ENCODE data around the gene SETD6.
"Not testable (repeated sequence)": the region's sequence is repeated elsewhere in the genome, so short reads cannot be mapped to it uniquely, and the experiment has no call there.

The SETD6 gene

DNA sequence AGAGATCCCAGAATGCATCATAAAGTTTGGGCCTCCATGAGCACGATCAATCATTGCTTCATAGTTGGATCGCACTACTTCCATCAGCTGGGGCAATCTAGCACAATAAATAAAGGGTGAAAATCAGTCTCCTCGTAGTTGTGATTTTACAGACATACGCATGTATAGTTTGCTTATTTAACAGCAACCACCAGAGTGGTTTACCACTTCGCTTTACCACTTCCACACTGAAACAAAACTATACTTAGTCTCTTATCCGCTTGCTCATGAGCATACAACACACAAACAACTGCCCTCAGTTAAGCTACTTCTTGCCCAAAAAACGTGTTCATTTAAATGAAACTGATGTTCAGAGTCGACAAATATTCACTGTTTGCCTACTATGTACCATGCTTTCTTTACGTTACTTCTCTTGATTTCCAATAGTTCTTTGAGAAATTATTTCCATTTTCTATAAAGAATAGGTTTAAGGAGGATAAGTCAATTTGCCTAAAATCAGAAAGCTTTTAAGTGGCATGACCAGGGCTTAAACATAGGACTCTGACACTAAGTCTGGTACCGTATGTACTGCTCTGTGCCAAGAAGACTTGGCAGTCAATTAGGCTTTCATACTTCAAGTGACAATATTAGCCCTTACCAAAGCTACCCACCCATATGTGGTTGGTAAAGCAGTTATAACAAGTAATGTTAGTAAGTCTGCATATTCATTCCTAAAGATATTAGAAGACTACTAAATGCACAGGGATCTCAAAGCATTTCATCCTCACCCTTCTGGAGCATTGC is 22.0 kb downstream of the SETD6 start:
- DNase-seq (ENCODE audit: low spot score): no peak

DNA sequence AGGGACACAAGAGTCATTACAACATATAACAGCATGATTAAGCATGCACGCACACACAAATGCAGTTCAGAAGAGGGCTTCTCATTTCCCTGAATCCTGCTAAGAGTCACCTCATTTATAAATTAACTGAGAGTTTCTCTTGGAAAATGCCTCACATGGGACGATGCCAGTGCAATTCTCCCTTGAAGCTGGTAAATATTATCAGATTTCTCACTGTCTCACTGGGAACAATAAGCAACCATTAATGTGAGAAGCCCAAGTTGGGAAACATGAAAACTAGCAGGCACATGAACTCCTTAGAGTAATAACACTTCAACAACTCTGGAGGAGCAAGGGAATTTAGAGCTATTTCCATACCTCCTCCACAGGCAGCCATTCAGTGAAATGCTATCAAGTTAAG is 26.4 kb downstream of the SETD6 start:
- no peak for DNase-seq (ENCODE audit: low spot score)

DNA sequence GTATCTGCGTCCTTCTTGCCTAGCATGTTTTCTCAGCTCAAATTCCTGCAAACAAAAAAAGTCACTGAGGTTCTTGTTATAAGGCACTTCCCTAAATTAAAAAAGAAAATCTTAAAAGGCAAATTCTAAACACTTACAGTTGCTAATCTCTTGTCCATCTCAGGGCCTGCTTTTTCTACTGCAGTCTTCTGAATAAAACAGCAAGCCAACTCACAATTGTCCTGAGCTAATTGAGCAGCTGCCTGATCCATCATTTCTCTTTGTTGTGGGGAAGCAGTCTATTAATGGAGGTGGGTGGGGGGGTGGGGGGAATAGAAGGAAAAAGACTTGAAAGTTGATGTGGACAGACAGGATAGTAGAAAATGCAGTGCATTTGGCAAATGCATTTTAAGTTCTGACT is 27.0 kb downstream of the SETD6 start:
- DNase-seq (ENCODE audit: low spot score): no peak

DNA sequence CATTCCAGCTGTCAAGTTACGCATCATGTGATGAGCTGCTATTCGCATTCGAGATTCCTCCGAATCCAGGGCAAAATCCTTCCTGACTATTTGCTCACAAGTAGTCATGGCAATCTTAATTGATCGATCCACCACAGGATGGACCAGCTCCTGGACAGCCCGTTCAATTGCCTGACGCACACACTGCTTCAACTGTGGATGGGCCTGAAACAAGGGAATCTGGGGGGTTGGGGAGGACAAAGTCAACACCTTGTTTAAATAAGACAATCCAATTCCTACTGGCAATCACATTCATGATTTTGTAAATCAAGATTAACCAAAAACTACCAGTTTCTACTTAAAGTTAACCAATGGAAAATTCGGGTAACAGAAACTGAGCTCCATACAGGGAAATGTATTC is 28.4 kb downstream of the SETD6 start:
- DNase-seq (ENCODE audit: low spot score): no peak

DNA sequence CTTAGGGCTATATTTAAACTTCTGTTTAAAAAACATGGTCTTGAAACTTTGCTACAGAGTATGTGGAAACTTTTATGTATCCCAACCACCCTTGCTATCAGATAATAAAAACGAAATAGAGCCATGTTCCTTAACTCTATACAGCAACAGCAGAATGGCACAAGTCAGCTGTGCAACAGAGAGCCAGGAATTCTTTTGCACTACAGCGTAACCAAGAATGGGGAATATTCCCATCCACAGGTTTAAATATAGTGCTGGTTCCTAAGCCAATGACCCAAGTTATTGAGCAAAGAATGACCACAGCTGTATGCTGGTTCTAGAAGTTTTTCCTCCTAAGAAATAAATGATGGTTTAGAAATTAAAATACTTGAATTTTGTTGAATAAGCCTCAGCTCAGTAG is 33.1 kb downstream of the SETD6 start:
- DNase-seq (ENCODE audit: low spot score): no peak

DNA sequence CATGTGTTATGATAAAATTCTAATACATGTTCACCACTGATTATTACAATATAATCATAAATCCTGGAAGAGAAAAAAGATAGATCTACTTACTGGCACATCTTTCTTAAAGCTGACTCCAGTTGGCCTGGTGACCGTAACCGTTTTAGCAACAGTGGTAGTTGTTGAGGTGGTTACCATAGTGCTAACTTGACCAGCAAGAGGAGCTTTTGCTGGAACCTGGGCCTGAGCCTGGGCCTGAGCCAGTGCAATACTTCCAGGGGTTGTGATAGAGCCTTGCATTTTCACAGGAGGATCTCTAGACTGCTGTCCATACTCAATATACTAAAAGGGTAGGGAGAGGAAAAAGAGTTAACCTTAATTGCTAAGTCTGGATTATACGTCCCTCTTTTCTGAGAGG is 36.2 kb downstream of the SETD6 start:
- DNase-seq (ENCODE audit: low spot score): no peak

DNA sequence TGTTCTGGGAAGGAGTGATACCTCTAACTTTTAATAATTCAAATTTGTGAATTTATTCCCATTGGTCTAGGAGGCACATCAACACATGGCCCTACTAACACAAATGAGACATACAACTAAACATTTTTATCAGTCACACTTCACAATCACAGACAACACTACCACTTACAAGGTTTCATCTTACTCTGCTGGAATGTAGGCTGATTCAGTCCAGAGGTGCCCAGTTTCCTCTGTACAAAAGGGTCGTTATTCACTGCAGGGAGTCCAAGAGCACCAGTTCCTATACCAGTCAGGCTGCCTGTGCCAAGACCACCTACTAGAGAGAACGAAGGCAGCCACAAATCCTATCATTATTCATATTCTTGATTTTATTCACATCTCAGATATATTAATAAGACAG is 41.4 kb downstream of the SETD6 start:
- no peak for DNase-seq (ENCODE audit: low spot score)

DNA sequence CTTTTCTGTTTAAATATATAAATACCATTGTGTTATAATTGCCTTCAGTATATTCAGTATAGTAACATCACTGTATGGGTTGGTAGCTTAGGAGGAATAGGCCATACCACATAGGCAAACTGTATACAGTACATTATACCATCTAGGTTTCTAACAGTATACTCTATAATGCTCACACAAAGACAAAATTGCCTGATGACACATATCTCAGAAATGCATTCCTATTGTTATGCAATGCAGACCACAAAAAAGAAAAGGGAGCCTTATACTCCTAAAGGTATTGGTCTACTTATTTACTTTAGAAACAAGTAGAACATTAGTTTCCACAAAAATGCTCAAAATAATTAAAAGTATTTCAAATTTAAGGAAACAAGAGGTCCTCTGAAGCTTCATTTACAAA is 47.9 kb downstream of the SETD6 start:
- DNase-seq (ENCODE audit: low spot score): peak; percentile 50

DNA sequence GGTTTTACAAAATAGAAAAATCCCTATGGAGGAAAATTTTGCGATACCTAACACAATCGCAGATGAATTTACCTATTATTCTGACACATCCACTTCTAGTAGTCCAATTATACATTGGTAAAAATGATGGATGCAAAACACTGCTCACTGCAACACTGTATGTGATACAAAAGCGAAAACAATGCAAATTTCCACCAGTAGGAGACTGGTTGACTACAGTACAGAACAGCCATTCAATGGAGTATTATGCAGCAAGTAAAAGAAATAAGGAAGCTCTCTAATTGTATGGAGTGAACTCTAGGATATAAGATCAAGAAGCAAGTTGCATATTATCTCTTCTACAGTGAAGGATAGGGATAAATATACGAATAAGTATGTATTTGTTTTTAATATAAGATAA is 48.5 kb downstream of the SETD6 start:
- DNase-seq (ENCODE audit: low spot score): no peak

DNA sequence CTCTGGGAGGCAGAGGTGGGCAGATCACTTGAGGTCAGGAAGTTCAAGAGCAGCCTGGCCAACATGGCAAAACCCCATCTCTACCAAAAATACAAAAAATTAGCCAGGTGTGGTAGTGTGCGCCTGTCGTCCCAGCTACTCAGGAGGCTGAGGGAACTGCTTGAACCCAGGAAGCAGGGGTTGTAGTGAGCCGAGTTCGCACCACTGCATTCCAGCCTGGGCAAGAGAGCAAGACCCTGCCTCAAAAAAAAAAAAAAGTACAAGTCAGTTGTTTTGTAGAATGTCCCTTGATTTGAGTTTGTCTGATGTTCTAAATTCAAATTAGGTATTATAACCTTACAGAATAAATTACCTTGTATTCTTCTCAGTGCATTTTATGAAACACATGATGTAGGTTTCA is 50.4 kb downstream of the SETD6 start:
- DNase-seq (ENCODE audit: low spot score): not testable (repeated sequence)

Data from AG08395 (cell line).